ENCODE data around the gene MCUB. TPM values are rescaled to one million over a fixed set of nuclear protein-coding genes. Genes with fewer than 3 reads are reported as not detected.
"Not testable (repeated sequence)": the region's sequence is repeated elsewhere in the genome, so short reads cannot be mapped to it uniquely, and the experiment has no call there.

Gene MCUB
- total RNA-seq, 1 experiment from 2014 or later = 103 TPM

DNA sequence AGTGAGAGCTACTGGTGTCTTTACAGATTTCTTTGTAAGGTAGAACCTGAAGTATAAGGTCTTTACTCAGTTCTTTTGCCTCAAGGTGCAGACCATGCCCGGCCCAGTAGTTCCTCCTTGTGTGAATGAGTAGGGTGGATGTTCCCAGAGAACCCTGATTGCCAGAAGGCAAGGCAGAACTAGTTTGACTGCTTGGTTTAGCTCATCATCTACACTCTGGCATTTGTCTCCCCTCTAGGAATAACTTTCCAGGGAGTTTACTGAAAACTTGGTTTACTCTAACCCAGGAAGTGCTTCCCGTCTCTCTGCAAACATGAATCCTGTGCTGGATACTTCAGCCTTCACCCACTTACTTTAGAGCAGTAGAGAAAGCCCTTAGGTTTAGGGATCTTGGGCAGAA lies 29.1 kb downstream of the MCUB start:
- H3K9me3 ChIP-seq (ENCODE audit: low read length) = no peaks in the 10 kb centered on the region
- H3K4me1 ChIP-seq (ENCODE audit: low read length) = peaks cover 54% of the 10 kb centered on the region
- no peaks in the 10 kb centered on the region for H4K20me1 ChIP-seq (ENCODE audit: insufficient read depth, low read depth, low read length)
- peaks cover 8% of the 10 kb centered on the region; the same call in 1 of the 2 replicates for H3K36me3 ChIP-seq (ENCODE audit: insufficient read depth, low read length)
- H3K9me2 ChIP-seq (replicated peaks; ENCODE audit: insufficient read depth, low read length) = no peaks in the 10 kb centered on the region
- H3K4me2 ChIP-seq (ENCODE audit: low read depth, low read length, poor library complexity, severe bottlenecking) = peak overlapping the region; percentile 62
- peak overlapping the region; percentile 44 for H3K9ac ChIP-seq (ENCODE audit: low read length)
- peak overlapping the region; percentile 85 for H3K27ac ChIP-seq (ENCODE audit: low read length)
- DNase-seq = no peak
- H2AFZ ChIP-seq (ENCODE audit: low read length) = no peak overlapping the region
- H3K27me3 ChIP-seq (ENCODE audit: low read length) = no peaks in the 10 kb centered on the region
- H3K79me2 ChIP-seq (ENCODE audit: low read length) = peaks cover 98% of the 10 kb centered on the region
- H3K4me3 ChIP-seq (ENCODE audit: low read length) = no peak overlapping the region

DNA sequence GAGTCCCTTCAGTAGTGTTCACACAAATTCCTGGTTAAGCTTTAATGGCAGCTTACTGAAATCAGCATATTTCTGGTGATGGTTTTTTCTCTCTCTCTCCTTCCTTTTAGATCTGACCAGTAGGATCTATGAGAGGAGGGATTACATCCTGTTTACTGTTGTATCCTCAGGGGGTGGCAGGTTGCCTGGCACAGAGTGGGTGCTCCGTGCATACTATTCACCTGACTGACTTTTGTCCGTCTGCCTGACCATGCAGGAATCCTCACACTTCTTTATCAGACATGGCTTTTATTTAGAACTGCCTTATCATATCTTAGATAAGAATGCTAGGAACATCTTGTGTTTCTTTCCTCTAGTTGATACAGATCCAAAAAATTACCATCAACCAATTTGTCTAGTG lies 29.6 kb downstream of the MCUB start:
- no peaks in the 10 kb centered on the region for H4K20me1 ChIP-seq (ENCODE audit: insufficient read depth, low read depth, low read length)
- H3K4me2 ChIP-seq (ENCODE audit: low read depth, low read length, poor library complexity, severe bottlenecking) = peak overlapping the region; percentile 62
- H3K4me3 ChIP-seq (ENCODE audit: low read length) = no peak overlapping the region
- H3K4me1 ChIP-seq (ENCODE audit: low read length) = peaks cover 51% of the 10 kb centered on the region
- 0 out of 2 replicates have a peak overlapping the region, but pooled peaks have one; percentile 44 for H3K9ac ChIP-seq (ENCODE audit: low read length)
- no peaks in the 10 kb centered on the region for H3K27me3 ChIP-seq (ENCODE audit: low read length)
- H2AFZ ChIP-seq (ENCODE audit: low read length) = no peak overlapping the region
- H3K79me2 ChIP-seq (ENCODE audit: low read length) = peaks cover 98% of the 10 kb centered on the region
- peaks cover 10% of the 10 kb centered on the region; the same call in 1 of the 2 replicates for H3K36me3 ChIP-seq (ENCODE audit: insufficient read depth, low read length)
- peak overlapping the region; percentile 85 for H3K27ac ChIP-seq (ENCODE audit: low read length)
- H3K9me2 ChIP-seq (replicated peaks; ENCODE audit: insufficient read depth, low read length) = no peaks in the 10 kb centered on the region
- no peaks in the 10 kb centered on the region for H3K9me3 ChIP-seq (ENCODE audit: low read length)
- no peak for DNase-seq

DNA sequence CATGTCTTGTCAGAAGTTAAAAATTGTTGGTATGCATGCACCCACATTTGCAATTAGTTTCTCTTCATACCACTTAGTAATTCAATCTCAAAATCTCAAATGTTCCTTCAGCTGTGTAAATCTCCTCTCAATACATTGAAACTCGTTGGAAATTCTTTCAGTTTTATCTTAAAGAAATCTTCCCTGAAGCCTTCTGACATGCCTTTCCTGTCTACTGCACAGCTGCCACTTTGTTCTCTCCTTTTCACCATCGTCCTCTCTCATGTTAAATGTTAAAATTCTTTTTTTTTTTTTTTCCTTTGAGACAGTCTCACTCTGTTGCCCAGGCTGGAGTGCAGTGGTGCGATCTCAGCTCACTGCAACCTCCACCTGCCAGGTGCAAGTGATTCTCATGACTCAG lies 30.9 kb downstream of the MCUB start:
- Histone ChIP-seq H3K4me2 (ENCODE audit: low read depth, low read length, poor library complexity, severe bottlenecking) (peak overlapping the region; percentile 20), H3K79me2 (ENCODE audit: low read length) (peaks cover 90% of the 10 kb centered on the region), H3K9ac (ENCODE audit: low read length) (no peak overlapping the region), H4K20me1 (ENCODE audit: insufficient read depth, low read depth, low read length) (no peaks in the 10 kb centered on the region), H2AFZ (ENCODE audit: low read length) (no peak overlapping the region), H3K36me3 (ENCODE audit: insufficient read depth, low read length) (peaks cover 10% of the 10 kb centered on the region; the same call in 1 of the 2 replicates), H3K27me3 (ENCODE audit: low read length) (no peaks in the 10 kb centered on the region), H3K9me3 (ENCODE audit: low read length) (no peaks in the 10 kb centered on the region), H3K9me2 (replicated peaks; ENCODE audit: insufficient read depth, low read length) (no peaks in the 10 kb centered on the region), H3K27ac (ENCODE audit: low read length) (peak overlapping the region; percentile 85), H3K4me1 (ENCODE audit: low read length) (peaks cover 48% of the 10 kb centered on the region), H3K4me3 (ENCODE audit: low read length) (no peak overlapping the region)
- DNase-seq = no peak

DNA sequence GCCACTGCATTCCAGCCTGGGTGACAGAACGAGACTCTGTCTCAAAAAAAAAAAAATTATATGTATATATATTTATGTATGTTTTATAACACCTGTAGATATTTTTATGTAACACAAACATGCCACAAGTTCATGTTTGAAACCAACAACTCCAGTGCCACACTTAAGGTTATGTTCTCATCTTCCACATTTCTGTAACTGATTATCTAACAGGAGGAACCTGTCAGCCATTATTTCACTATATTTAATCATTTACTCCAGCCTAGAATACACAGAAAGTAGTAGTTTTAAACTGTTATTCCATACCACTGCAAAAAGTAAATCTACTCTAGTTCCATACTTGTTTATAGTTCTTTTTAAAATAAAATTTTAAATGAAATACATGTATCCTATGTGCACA lies 32.3 kb downstream of the MCUB start:
- Histone ChIP-seq H3K4me1 (ENCODE audit: low read length) (peaks cover 36% of the 10 kb centered on the region), H4K20me1 (ENCODE audit: insufficient read depth, low read depth, low read length) (no peaks in the 10 kb centered on the region), H3K9me3 (ENCODE audit: low read length) (no peaks in the 10 kb centered on the region), H2AFZ (ENCODE audit: low read length) (no peak overlapping the region), H3K79me2 (ENCODE audit: low read length) (peaks cover 76% of the 10 kb centered on the region), H3K27ac (ENCODE audit: low read length) (no peak overlapping the region), H3K36me3 (ENCODE audit: insufficient read depth, low read length) (peaks cover 10% of the 10 kb centered on the region; the same call in 1 of the 2 replicates), H3K4me2 (ENCODE audit: low read depth, low read length, poor library complexity, severe bottlenecking) (no peak overlapping the region), H3K4me3 (ENCODE audit: low read length) (no peak overlapping the region), H3K9ac (ENCODE audit: low read length) (no peak overlapping the region), H3K9me2 (replicated peaks; ENCODE audit: insufficient read depth, low read length) (no peaks in the 10 kb centered on the region), H3K27me3 (ENCODE audit: low read length) (no peaks in the 10 kb centered on the region)
- DNase-seq = no peak

DNA sequence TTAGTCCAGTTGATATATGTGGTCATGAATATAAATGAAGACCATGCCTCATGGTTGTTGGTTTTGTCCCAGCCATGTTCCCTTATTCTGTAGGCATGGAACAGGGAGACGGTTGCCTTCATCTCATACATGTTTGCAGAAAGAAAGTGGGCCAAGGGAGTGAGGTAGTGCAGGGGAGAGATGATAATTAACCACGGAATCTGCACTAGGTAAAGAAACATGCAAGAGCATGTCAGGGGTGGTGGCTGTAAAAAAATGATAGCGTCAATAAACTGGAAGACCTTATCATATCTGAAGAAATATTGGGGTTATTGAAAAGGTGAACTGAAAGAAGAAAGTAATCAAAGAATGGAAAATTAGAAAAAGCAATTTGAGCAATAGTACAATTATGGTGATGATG lies 35.1 kb downstream of the MCUB start:
- H3K36me3 ChIP-seq (ENCODE audit: insufficient read depth, low read length) = peaks cover 14% of the 10 kb centered on the region; the same call in 1 of the 2 replicates
- not testable (repeated sequence) for H4K20me1 ChIP-seq (ENCODE audit: insufficient read depth, low read depth, low read length); H2AFZ ChIP-seq (ENCODE audit: low read length); H3K4me1 ChIP-seq (ENCODE audit: low read length); H3K4me3 ChIP-seq (ENCODE audit: low read length); H3K27ac ChIP-seq (ENCODE audit: low read length); H3K9me2 ChIP-seq (replicated peaks; ENCODE audit: insufficient read depth, low read length); H3K9me3 ChIP-seq (ENCODE audit: low read length); H3K9ac ChIP-seq (ENCODE audit: low read length); H3K27me3 ChIP-seq (ENCODE audit: low read length); DNase-seq; H3K4me2 ChIP-seq (ENCODE audit: low read depth, low read length, poor library complexity, severe bottlenecking)
- H3K79me2 ChIP-seq (ENCODE audit: low read length) = peaks cover 65% of the 10 kb centered on the region

DNA sequence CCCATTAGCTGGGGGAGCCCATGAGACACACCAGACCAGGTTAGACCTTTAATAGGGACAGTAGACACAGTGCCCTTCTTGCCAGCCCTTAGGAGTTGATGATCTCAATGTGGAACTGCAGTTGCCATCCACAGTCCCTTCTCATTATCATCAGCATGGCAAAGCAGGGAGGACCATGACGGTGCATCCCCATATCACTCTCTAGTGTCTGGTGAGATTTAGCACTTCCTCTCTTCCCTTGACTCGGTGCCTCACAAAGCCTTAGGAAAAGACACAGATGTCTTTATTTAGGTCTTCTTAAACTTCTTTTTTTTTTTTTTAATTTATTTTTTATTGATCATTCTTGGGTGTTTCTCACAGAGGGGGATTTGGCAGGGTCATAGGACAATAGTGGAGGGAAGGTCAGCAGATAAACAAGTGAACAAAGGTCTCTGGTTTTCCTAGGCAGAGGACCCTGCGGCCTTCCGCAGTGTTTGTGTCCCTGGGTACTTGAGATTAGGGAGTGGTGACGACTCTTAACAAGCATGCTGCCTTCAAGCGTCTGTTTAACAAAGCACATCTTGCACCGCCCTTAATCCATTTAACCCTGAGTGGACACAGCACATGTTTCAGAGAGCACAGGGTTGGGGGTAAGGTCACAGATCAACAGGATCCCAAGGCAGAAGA lies 36.5 kb downstream of the MCUB start:
- H3K27ac ChIP-seq (ENCODE audit: low read length); H3K9me2 ChIP-seq (replicated peaks; ENCODE audit: insufficient read depth, low read length); DNase-seq; H2AFZ ChIP-seq (ENCODE audit: low read length); H3K4me1 ChIP-seq (ENCODE audit: low read length); H3K27me3 ChIP-seq (ENCODE audit: low read length); H3K9ac ChIP-seq (ENCODE audit: low read length); H4K20me1 ChIP-seq (ENCODE audit: insufficient read depth, low read depth, low read length); H3K4me3 ChIP-seq (ENCODE audit: low read length); H3K9me3 ChIP-seq (ENCODE audit: low read length); H3K4me2 ChIP-seq (ENCODE audit: low read depth, low read length, poor library complexity, severe bottlenecking): not testable (repeated sequence)
- peaks cover 65% of the 10 kb centered on the region for H3K79me2 ChIP-seq (ENCODE audit: low read length)
- H3K36me3 ChIP-seq (ENCODE audit: insufficient read depth, low read length) = peaks cover 14% of the 10 kb centered on the region; the same call in 1 of the 2 replicates

DNA sequence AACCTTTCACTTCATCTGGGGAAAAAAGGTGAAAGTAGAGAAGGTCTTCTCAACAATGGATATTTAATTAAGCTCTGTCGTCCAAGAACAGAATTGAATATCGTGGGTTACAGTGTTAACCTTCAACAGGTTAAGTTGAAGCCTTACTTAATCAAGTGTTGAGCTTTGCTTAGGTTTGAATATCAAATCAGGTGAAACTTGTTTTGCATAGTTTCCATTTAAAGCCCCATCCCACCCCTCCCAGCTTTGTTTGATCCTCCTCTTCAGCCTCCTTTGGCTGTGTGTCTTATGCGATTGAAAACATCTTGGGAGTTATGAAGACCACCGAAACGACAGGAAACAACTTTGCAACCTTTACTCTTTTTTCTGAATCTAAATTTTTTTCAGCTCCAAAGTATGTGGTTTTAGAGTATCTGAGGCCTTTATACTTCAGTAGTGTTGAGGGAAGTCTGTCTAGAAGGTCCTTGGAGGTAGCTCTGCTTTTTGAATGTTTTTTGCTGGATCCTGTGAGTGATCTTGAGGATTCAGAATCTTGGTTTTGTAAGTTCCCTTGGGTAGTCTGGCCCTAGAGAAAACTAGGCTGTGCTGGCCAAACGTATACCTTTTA lies 39.1 kb downstream of the MCUB start:
- Histone ChIP-seq H3K9me2 (replicated peaks; ENCODE audit: insufficient read depth, low read length) (no peaks in the 10 kb centered on the region), H3K9me3 (ENCODE audit: low read length) (peaks cover 8% of the 10 kb centered on the region; the same call in 1 of the 2 replicates), H3K4me3 (ENCODE audit: low read length) (no peak overlapping the region), H2AFZ (ENCODE audit: low read length) (no peak overlapping the region), H3K27me3 (ENCODE audit: low read length) (no peaks in the 10 kb centered on the region), H4K20me1 (ENCODE audit: insufficient read depth, low read depth, low read length) (no peaks in the 10 kb centered on the region), H3K4me2 (ENCODE audit: low read depth, low read length, poor library complexity, severe bottlenecking) (no peak overlapping the region), H3K9ac (ENCODE audit: low read length) (no peak overlapping the region), H3K36me3 (ENCODE audit: insufficient read depth, low read length) (peaks cover 17% of the 10 kb centered on the region), H3K27ac (ENCODE audit: low read length) (no peak overlapping the region), H3K4me1 (ENCODE audit: low read length) (no peaks in the 10 kb centered on the region), H3K79me2 (ENCODE audit: low read length) (peaks cover 60% of the 10 kb centered on the region)
- no peak for DNase-seq

DNA sequence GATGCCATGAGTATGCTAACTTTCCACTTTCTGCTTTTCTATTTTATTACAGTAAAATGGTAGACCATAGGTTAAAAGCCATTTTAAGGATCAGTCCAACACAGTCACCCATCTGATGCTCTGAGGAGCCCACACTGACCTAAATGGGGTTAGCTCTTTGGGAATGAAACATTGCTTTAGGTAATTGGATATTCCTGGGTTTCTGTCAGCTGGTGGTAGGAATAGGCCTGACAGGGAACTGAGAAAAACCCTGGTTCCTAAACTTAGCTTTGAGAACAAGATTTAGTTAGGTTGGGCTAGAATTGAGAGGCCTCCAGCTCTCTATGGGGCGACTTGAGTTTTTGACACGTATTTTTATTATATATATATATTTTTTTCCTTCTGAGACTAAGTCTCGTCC lies 40.4 kb downstream of the MCUB start:
- no peaks in the 10 kb centered on the region for H4K20me1 ChIP-seq (ENCODE audit: insufficient read depth, low read depth, low read length)
- no peak for DNase-seq

More for the DNA sequence above, 40.4 kb downstream of the MCUB start:
- no peak overlapping the region for H3K4me3 ChIP-seq (ENCODE audit: low read length)
- no peaks in the 10 kb centered on the region for H3K27me3 ChIP-seq (ENCODE audit: low read length)
- H3K9ac ChIP-seq (ENCODE audit: low read length) = no peak overlapping the region
- no peaks in the 10 kb centered on the region for H3K4me1 ChIP-seq (ENCODE audit: low read length)
- H2AFZ ChIP-seq (ENCODE audit: low read length) = no peak overlapping the region
- peaks cover 21% of the 10 kb centered on the region for H3K36me3 ChIP-seq (ENCODE audit: insufficient read depth, low read length)
- peaks cover 8% of the 10 kb centered on the region; the same call in 1 of the 2 replicates for H3K9me3 ChIP-seq (ENCODE audit: low read length)
- H3K4me2 ChIP-seq (ENCODE audit: low read depth, low read length, poor library complexity, severe bottlenecking) = no peak overlapping the region
- H3K27ac ChIP-seq (ENCODE audit: low read length) = no peak overlapping the region
- no peaks in the 10 kb centered on the region for H3K9me2 ChIP-seq (replicated peaks; ENCODE audit: insufficient read depth, low read length)
- H3K79me2 ChIP-seq (ENCODE audit: low read length) = peaks cover 63% of the 10 kb centered on the region

Data from Karpas-422 (cell line).